Colon (tissue), 2 donors: Measurements from ENCODE around the gene BPIFB2.
"Not testable (repeated sequence)": the region's sequence is repeated elsewhere in the genome, so short reads cannot be mapped to it uniquely, and the experiment has no call there.

Experiments
- FAIRE-seq: peaks from 2 replicates; lab custom pipeline; 2012; peaks lifted over from hg19 to GRCh38; lab: Jason Lieb, UNC
- donor health status: control.
- donor health status: control.

Gene BPIFB2

GRCh38 chr20:33042983-33043730, 35.7 kb downstream of the BPIFB2 start:
- FAIRE-seq: no peak

- no peak for FAIRE-seq
Observed at GRCh38 chr20:33043731-33044181, 36.3 kb downstream of the BPIFB2 start.

DNA sequence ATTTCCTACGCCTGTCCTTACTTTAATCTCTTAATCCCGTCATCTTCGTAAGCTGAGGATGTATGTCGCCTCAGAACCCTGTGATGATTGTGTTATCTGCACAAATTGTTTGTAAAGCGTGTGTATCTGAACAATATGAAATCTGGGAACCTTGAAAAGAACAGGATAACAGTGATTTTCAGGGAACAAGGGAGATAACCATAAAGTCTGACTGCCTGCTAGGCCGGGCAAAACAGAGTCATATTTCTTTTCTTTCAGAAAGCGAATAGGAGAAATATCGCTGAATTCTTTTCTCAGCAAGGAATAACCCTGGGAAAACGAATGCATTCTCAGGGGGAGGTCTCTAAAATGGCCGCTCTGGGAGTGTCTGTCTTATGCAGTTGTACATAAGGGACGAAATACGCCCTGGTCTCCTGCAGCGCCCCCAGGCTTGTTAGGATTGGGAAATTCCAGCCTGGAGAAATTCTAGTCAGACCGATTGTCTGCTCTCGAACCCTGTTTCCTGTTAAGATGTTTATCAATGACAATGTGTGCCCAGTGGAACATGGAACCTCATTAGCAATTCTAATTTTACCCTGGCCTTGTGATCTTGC, 37.7 kb downstream of the BPIFB2 start:
- FAIRE-seq: not testable (repeated sequence)

GRCh38 chr20:33046412-33046811, 38.9 kb downstream of the BPIFB2 start:
- FAIRE-seq: no peak

GRCh38 chr20:33051333-33051732, 43.8 kb downstream of the BPIFB2 start:
- no peak for FAIRE-seq

- no peak for FAIRE-seq
Observed at GRCh38 chr20:33053291-33054106, 46.0 kb downstream of the BPIFB2 start, which contains the start of gene BPIFB3. BPIFB3 (plus strand) TSS chr20:33053903; CDS start chr20:33055436, 1,533 bp downstream.

- no peak for FAIRE-seq
Observed at GRCh38 chr20:33054381-33054780, 46.9 kb downstream of the BPIFB2 start.

DNA sequence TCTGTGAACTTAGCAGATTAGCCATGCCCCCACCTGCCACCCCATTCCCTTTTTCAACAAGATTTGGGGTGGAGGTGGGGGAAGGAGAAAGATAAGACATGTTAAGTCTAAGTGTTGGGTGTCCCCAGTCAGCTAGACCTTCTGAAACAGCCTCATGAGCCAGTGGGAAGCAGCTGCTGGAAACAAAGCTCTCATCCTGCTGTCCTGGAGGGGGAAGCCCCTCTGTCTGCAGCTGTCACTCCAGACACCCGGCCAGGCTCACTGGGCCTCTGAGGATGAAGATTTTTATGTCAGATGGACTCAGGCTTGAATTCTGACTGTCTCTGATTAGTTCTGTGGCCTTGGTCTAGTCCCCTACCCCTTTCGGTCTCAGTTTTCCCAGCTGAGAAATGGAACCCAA, 47.3 kb downstream of the BPIFB2 start:
- no peak for FAIRE-seq

DNA sequence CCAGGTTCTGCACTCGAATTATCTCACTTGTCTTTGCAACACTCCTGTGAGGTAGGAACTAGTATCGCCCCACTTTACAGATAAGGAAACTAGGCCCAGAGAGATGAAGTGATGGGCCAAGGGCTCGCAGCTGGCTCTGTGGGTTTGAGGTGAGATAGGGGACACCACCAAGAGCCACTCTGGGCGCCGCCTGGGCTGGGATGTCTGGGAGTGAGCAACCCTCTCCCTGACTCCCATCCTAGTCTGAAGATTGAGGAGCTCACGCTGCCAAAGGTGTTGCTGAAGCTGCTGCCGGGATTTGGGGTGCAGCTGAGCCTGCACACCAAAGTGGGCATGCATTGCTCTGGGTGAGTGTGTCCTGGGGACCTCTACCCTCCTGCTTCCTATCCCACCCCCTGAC, 51.6 kb downstream of the BPIFB2 start:
- FAIRE-seq: no peak

GRCh38 chr20:33059741-33060390, 52.4 kb downstream of the BPIFB2 start:
- FAIRE-seq: no peak

- no peak for FAIRE-seq
Observed at GRCh38 chr20:33061658-33062028, 54.1 kb downstream of the BPIFB2 start.

DNA sequence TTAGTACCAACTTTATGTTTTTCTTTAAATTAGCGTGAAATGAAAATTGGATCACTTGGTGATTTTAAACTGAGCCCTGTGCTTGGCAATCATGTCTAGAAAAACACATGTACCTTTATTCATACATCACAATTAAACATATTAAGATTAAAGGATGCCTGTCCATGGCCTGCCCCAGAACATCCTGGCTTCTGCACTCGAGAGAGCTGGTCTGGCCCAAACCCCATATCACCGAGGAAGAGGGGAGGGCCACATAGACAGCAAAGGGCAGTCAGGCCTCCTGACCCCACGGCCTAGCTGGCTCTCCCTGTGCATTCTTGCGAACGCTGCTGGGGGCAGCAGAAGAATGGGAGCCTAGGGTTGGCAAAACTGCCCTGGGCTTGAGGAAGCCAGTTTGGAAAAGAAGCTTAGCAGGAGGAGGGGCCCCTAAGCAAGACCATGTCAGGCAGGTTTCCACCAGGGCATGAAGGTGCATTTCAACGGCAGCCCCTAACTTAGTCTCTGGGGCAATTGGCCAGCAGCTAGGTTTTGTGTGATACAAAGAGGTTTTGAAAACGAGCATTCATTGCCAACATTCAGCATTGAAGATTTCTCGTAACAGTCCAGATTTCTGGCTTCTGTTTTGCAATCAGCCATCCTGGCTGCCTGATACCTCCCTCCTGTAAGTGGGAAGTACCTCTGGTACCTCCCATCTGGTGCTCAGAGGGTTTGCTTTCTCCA, 54.8 kb downstream of the BPIFB2 start:
- FAIRE-seq: no peak

- no peak for FAIRE-seq
Observed at GRCh38 chr20:33062825-33063149, 55.3 kb downstream of the BPIFB2 start.

GRCh38 chr20:33063271-33063670, 55.8 kb downstream of the BPIFB2 start:
- FAIRE-seq: no peak

- FAIRE-seq: no peak
Observed at GRCh38 chr20:33064572-33065287, 57.2 kb downstream of the BPIFB2 start.

- FAIRE-seq: no peak
Observed at GRCh38 chr20:33065785-33066184, 58.3 kb downstream of the BPIFB2 start.

DNA sequence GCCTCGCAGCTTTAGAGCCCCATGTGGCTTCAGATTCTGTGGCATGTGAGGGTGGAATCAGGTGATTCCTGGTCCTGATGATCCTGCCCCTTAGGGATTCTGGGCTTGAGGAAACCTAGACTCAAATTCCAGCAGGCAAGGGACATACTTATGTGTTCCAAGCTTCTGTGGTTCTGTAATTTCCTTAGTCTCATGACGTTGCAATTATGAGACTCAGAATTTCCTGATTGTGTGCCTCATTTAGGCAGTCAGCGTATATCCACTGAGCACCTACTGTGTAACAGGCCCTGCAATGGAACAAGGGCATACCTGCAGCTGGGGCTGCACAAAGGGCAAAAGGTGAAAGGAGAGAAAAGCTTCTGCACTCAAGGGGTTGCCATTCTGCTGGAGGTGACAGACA, 60.3 kb downstream of the BPIFB2 start:
- FAIRE-seq: no peak

DNA sequence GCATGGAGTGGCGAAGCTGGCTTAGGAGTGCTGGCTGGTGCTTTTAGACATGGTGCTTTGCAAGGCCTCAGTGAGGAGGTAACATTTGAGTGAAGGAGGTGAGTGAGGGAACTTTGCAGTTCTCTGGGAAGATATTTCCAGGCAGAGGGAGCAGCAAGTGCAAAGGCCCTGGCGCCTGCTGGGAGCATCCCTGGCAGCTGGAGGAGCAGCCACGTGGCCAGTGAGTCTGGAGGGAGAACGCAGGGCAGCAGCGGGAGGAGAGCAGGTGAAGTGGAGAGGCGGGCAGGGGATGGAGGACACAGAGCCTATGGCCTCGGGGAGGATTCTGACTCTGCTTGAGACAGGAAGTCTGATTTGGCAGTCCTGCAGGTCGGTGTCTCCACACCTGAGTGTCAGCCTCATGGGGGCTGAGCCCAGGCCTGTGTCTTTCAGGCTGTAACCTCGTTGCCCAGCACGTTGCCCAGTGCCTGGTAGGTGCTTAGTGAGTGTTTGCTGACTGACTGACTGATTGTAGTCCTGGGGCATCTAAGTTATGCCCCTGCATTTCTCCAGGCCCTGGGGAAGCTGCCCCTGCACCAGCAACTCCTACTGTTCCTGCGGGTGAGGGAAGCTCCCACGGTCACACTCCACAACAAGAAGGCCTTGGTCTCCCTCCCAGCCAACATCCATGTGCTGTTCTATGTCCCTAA, 60.9 kb downstream of the BPIFB2 start:
- FAIRE-seq: no peak

GRCh38 chr20:33069673-33070072, 62.2 kb downstream of the BPIFB2 start:
- no peak for FAIRE-seq
